OCI-LY1 (cell line): ENCODE measurements around the gene CCNE1.

Experiments used
- H2AFZ ChIP-seq: fragments of 200-600 bp; sonication (generic), shearing (Covaris generic); 2 replicates; pipeline ENCODE4 v1.6.0; 2014; ENCODE audit warnings: antibody characterized with exemption, mild to moderate bottlenecking, low read length
- H3F3A ChIP-seq: fragments of 200-600 bp; sonication (generic), shearing (Covaris generic); 2 replicates; pipeline ENCODE4 v1.6.0; 2014; ENCODE audit warnings: mild to moderate bottlenecking, antibody characterized with exemption, low read length, moderate library complexity; ENCODE audit not compliant: insufficient read depth
- H3K27ac ChIP-seq: fragments of 200-600 bp; sonication (generic); 2 replicates; pipeline ENCODE4 v1.5.1; 2014; ENCODE audit warnings: low read length, mixed run types, mild to moderate bottlenecking, low read depth; ENCODE audit not compliant: poor library complexity, severe bottlenecking
- H3K27me3 ChIP-seq: fragments of 200-600 bp; sonication (generic); 2 replicates; pipeline ENCODE4 v1.6.0; 2014; ENCODE audit warnings: antibody characterized with exemption, mild to moderate bottlenecking, low read length, moderate library complexity; ENCODE audit not compliant: insufficient read depth
- H3K36me3 ChIP-seq: fragments of 200-600 bp; sonication (generic); 2 replicates; pipeline ENCODE4 v1.6.1; 2014; ENCODE audit warnings: mild to moderate bottlenecking, antibody characterized with exemption, low read length, moderate library complexity, mixed read lengths; ENCODE audit not compliant: insufficient read depth
- H3K4me1 ChIP-seq: fragments of 200-600 bp; sonication (generic); 2 replicates; pipeline ENCODE4 v1.5.1; 2014; ENCODE audit warnings: mild to moderate bottlenecking, low read length, moderate library complexity; ENCODE audit not compliant: insufficient read depth, severe bottlenecking
- H3K4me2 ChIP-seq: fragments of 200-600 bp; sonication (generic), shearing (Covaris generic); 2 replicates; pipeline ENCODE4 v1.6.1; 2014; ENCODE audit warnings: low read length
- H3K4me3 ChIP-seq: fragments of 200-600 bp; sonication (generic); 2 replicates; pipeline ENCODE4 v1.5.1; 2014; ENCODE audit warnings: low read length, low read depth, mild to moderate bottlenecking, mixed read lengths; ENCODE audit not compliant: poor library complexity, severe bottlenecking
- H3K79me2 ChIP-seq: fragments of 200-600 bp; shearing (Covaris generic); 2 replicates; pipeline ENCODE4 v1.6.1; 2016; ENCODE audit warnings: mixed run types, low read length, mixed read lengths; ENCODE audit not compliant: insufficient read depth
- H3K9ac ChIP-seq: fragments of 200-600 bp; sonication (generic), shearing (Covaris generic); 2 replicates; pipeline ENCODE4 v1.6.1; 2014; ENCODE audit warnings: mild to moderate bottlenecking, low read length, mixed read lengths
- H3K9me2 ChIP-seq: fragments of 200-600 bp; sonication (generic), shearing (Covaris generic); 2 replicates; pipeline ENCODE4 v1.6.1; 2014; ENCODE audit warnings: low read depth, mild to moderate bottlenecking, low read length, mixed read lengths
- H3K9me3 ChIP-seq: fragments of 200-600 bp; shearing (Covaris generic); 2 replicates; pipeline ENCODE4 v1.6.1; 2014; ENCODE audit warnings: low read length, mixed read lengths
- H4K20me1 ChIP-seq: fragments of 200-600 bp; sonication (generic), shearing (Covaris generic); 2 replicates; pipeline ENCODE4 v1.6.0; 2016; ENCODE audit warnings: mild to moderate bottlenecking, low read length; ENCODE audit not compliant: insufficient read depth
- CTCF ChIP-seq: fragments of 200-600 bp; sonication (generic), shearing (Covaris generic); IDR thresholded peaks from 2 replicates; pipeline ENCODE4 v1.5.1; 2017; ENCODE audit warnings: mild to moderate bottlenecking, antibody characterized with exemption, low read length, moderate library complexity, mixed read lengths
- EZH2 ChIP-seq: fragments of 200-600 bp; sonication (generic), shearing (Covaris generic); IDR thresholded peaks from 2 replicates; pipeline ENCODE4 v1.8.0; 2017; ENCODE audit warnings: borderline replicate concordance, mixed run types, mild to moderate bottlenecking, antibody characterized with exemption, low read length, moderate library complexity, mixed read lengths

The CCNE1 gene

GRCh38 chr19:29844891-29845573, 33.2 kb downstream of the CCNE1 start:
- H3K79me2 ChIP-seq, result no peaks in the 10 kb centered on the region

GRCh38 chr19:29845574-29846176, 33.9 kb downstream of the CCNE1 start:
- Histone ChIP-seq H3K9ac (peak overlapping the region; percentile 63), H3K9me3 (no peaks in the 10 kb centered on the region), H3K4me2 (peak overlapping the region; percentile 98), H2AFZ (no peak overlapping the region), H3K27me3 (peaks cover 4% of the 10 kb centered on the region; the same call in 1 of the 2 replicates), H3K9me2 (no peaks in the 10 kb centered on the region), H3K36me3 (no peaks in the 10 kb centered on the region), H3K27ac (no peak overlapping the region), H3K4me3 (peak overlapping the region; percentile 74), H3F3A (no peaks in the 10 kb centered on the region), H3K4me1 (peaks cover 14% of the 10 kb centered on the region), H4K20me1 (no peaks in the 10 kb centered on the region), H3K79me2 (no peaks in the 10 kb centered on the region)
- TF ChIP-seq EZH2 (no peak), CTCF (no peak)

More at GRCh38 chr19:29844891-29845573, 33.2 kb downstream of the CCNE1 start:
- Histone ChIP-seq H3K9ac (peak overlapping the region; percentile 63), H3K27ac (no peak overlapping the region), H3K4me2 (peak overlapping the region; percentile 98), H3K9me2 (no peaks in the 10 kb centered on the region), H3K36me3 (no peaks in the 10 kb centered on the region), H3K4me3 (peak overlapping the region; percentile 74), H2AFZ (no peak overlapping the region), H3K4me1 (peaks cover 14% of the 10 kb centered on the region), H3K27me3 (peaks cover 4% of the 10 kb centered on the region; the same call in 1 of the 2 replicates), H4K20me1 (no peaks in the 10 kb centered on the region), H3F3A (no peaks in the 10 kb centered on the region), H3K9me3 (no peaks in the 10 kb centered on the region)
- TF ChIP-seq CTCF, result no peak
- TF ChIP-seq EZH2, result no peak

GRCh38 chr19:29849208-29849607, 37.4 kb downstream of the CCNE1 start:
- H3K4me1 ChIP-seq, result peaks cover 9% of the 10 kb centered on the region
- no peak overlapping the region for H2AFZ ChIP-seq
- H3K9ac ChIP-seq, result no peak overlapping the region
- H3K9me2 ChIP-seq, result no peaks in the 10 kb centered on the region
- H3K27ac ChIP-seq, result no peak overlapping the region
- H3K36me3 ChIP-seq, result no peaks in the 10 kb centered on the region
- H3K27me3 ChIP-seq, result no peaks in the 10 kb centered on the region
- H3K4me3 ChIP-seq, result no peak overlapping the region
- no peaks in the 10 kb centered on the region for H4K20me1 ChIP-seq
- no peak overlapping the region for H3K4me2 ChIP-seq
- H3F3A ChIP-seq, result no peaks in the 10 kb centered on the region
- H3K9me3 ChIP-seq, result no peaks in the 10 kb centered on the region
- TF ChIP-seq EZH2 (no peak), CTCF (no peak)
- no peaks in the 10 kb centered on the region for H3K79me2 ChIP-seq
